Astrocyte (in vitro differentiated cells and primary cell): ENCODE data around the gene DNAJC8. TPM values are rescaled to one million over a fixed set of nuclear protein-coding genes. Genes with fewer than 3 reads are reported as not detected.

ENCODE experiments used
- DNase-seq: peaks from one replicate; pipeline ENCODE4 v3.0.0-alpha.2; 2010; ENCODE audit warnings: low read depth
- FAIRE-seq: peaks from 2 replicates; lab custom pipeline; 2011; peaks lifted over from hg19 to GRCh38; lab: Jason Lieb, UNC
- H2AFZ ChIP-seq: 2 replicates; pipeline ENCODE4 v1.6.0; 2012; ENCODE audit warnings: low read depth, low read length, inconsistent platforms
- H3K27ac ChIP-seq: 2 replicates; pipeline ENCODE4 v1.5.1; 2011; ENCODE audit warnings: low read depth, low read length, inconsistent platforms
- H3K27me3 ChIP-seq: 2 replicates; pipeline ENCODE4 v1.6.0; 2011; ENCODE audit warnings: low read length, inconsistent platforms; ENCODE audit not compliant: insufficient read depth
- H3K36me3 ChIP-seq: 2 replicates; pipeline ENCODE4 v1.5.1; 2011; ENCODE audit warnings: low read length, inconsistent platforms; ENCODE audit not compliant: insufficient read depth
- H3K4me1 ChIP-seq: 2 replicates; pipeline ENCODE4 v1.5.1; 2011; ENCODE audit warnings: low read length, inconsistent platforms; ENCODE audit not compliant: insufficient read depth
- H3K4me2 ChIP-seq: 2 replicates; pipeline ENCODE4 v1.6.0; 2012; ENCODE audit warnings: low read length, inconsistent platforms
- H3K4me3 ChIP-seq: 2 replicates; pipeline ENCODE4 v1.5.1; 2011; ENCODE audit warnings: low read depth, mild to moderate bottlenecking, low read length, inconsistent platforms; ENCODE audit not compliant: insufficient read depth
- H3K79me2 ChIP-seq: 2 replicates; pipeline ENCODE4 v1.6.0; 2012; ENCODE audit warnings: mild to moderate bottlenecking, low read length, inconsistent platforms; ENCODE audit not compliant: insufficient read depth
- H3K9ac ChIP-seq: 2 replicates; pipeline ENCODE4 v1.6.0; 2012; ENCODE audit warnings: mild to moderate bottlenecking, low read length, inconsistent platforms
- H3K9me3 ChIP-seq: 2 replicates; pipeline ENCODE4 v1.5.1; 2012; ENCODE audit warnings: low read depth, mild to moderate bottlenecking, low read length, inconsistent platforms; ENCODE audit not compliant: insufficient read depth
- H4K20me1 ChIP-seq: 2 replicates; pipeline ENCODE4 v1.6.0; 2012; ENCODE audit warnings: low read length, inconsistent platforms; ENCODE audit not compliant: insufficient read depth
- H3K27ac Mint-ChIP-seq: one replicate; pipeline ENCODE4 v1.8.0; 2021; ENCODE audit warnings: mild to moderate bottlenecking, mixed read lengths; ENCODE audit not compliant: unreplicated experiment
- H3K27me3 Mint-ChIP-seq: one replicate; pipeline ENCODE4 v1.8.0; 2021; ENCODE audit warnings: low read depth, mixed read lengths; ENCODE audit not compliant: unreplicated experiment
- H3K36me3 Mint-ChIP-seq: one replicate; pipeline ENCODE4 v1.8.0; 2021; ENCODE audit warnings: low read depth, mixed read lengths; ENCODE audit not compliant: unreplicated experiment
- H3K4me1 Mint-ChIP-seq: one replicate; pipeline ENCODE4 v1.8.0; 2021; ENCODE audit warnings: low read depth, mixed read lengths; ENCODE audit not compliant: unreplicated experiment
- H3K4me3 Mint-ChIP-seq: one replicate; pipeline ENCODE4 v1.8.0; 2021; ENCODE audit warnings: mild to moderate bottlenecking, moderate library complexity, mixed read lengths; ENCODE audit not compliant: unreplicated experiment
- H3K9me3 Mint-ChIP-seq: one replicate; pipeline ENCODE4 v1.8.0; 2021; ENCODE audit warnings: mild to moderate bottlenecking, mixed read lengths; ENCODE audit not compliant: unreplicated experiment
- EZH2 ChIP-seq: IDR thresholded peaks from 2 replicates; pipeline ENCODE4 v1.6.1; 2012; ENCODE audit warnings: mild to moderate bottlenecking, low read length, inconsistent platforms; ENCODE audit not compliant: insufficient read depth
- total RNA-seq: library from RNA; stranded (reverse); gene quantifications from 2 replicates; pipeline ENCODE4 v1.2.1, GENCODE V29; 2021
- TF ChIP-seq, protein P1 (sequence below): IDR thresholded peaks from 2 replicates; pipeline ENCODE4 v1.5.1; 2011; ENCODE audit warnings: low read depth, mild to moderate bottlenecking, inconsistent platforms, low read length, moderate library complexity; ENCODE audit not compliant: insufficient read depth

The DNAJC8 gene
- total RNA-seq, 1 donor from 2014 or later = 91.3 TPM

DNA sequence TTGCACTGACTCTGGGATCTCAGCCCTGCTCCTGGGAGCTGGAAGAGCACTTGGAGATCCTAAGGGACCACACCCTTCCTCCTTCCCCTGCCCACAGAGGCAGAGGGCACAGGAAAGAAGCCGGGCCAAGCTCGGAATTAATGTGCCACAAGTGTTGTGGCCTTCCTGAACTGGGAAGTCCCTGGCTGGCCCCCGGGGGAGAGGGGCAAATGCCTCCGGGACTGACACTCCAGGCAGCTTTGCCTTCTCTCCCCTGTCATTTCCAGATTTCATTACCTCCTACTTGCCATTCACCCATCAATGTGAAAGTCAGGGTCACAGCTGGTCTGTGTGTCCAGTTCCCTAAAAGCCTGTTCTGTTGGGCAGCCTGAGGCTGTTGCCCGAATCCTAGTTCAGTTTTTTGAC lies 48.1 kb upstream of the DNAJC8 start:
- Histone ChIP-seq H3K9me3 (no peaks in the 10 kb centered on the region), H3K79me2 (no peaks in the 10 kb centered on the region), H4K20me1 (peaks cover 22% of the 10 kb centered on the region), H3K4me2 (no peak overlapping the region), H3K27me3 (no peaks in the 10 kb centered on the region), H3K4me1 (no peaks in the 10 kb centered on the region), H2AFZ (no peak overlapping the region), H3K9ac (no peak overlapping the region), H3K27ac (no peak overlapping the region), H3K36me3 (peaks cover 30% of the 10 kb centered on the region), H3K4me3 (no peak overlapping the region)
- no peak for DNase-seq
- TF ChIP-seq, protein P1, sequence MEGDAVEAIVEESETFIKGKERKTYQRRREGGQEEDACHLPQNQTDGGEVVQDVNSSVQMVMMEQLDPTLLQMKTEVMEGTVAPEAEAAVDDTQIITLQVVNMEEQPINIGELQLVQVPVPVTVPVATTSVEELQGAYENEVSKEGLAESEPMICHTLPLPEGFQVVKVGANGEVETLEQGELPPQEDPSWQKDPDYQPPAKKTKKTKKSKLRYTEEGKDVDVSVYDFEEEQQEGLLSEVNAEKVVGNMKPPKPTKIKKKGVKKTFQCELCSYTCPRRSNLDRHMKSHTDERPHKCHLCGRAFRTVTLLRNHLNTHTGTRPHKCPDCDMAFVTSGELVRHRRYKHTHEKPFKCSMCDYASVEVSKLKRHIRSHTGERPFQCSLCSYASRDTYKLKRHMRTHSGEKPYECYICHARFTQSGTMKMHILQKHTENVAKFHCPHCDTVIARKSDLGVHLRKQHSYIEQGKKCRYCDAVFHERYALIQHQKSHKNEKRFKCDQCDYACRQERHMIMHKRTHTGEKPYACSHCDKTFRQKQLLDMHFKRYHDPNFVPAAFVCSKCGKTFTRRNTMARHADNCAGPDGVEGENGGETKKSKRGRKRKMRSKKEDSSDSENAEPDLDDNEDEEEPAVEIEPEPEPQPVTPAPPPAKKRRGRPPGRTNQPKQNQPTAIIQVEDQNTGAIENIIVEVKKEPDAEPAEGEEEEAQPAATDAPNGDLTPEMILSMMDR = no peak
- TF ChIP-seq EZH2 = no peak
- H3K9me3 Mint-ChIP-seq = no peaks in the 10 kb centered on the region
- peak overlapping the region; percentile 80 for H3K27ac Mint-ChIP-seq
- no peaks in the 10 kb centered on the region for H3K27me3 Mint-ChIP-seq
- H3K4me1 Mint-ChIP-seq = peaks cover 4% of the 10 kb centered on the region
- H3K4me3 Mint-ChIP-seq = no peak overlapping the region
- FAIRE-seq = no peak
- peaks cover 38% of the 10 kb centered on the region for H3K36me3 Mint-ChIP-seq

DNA sequence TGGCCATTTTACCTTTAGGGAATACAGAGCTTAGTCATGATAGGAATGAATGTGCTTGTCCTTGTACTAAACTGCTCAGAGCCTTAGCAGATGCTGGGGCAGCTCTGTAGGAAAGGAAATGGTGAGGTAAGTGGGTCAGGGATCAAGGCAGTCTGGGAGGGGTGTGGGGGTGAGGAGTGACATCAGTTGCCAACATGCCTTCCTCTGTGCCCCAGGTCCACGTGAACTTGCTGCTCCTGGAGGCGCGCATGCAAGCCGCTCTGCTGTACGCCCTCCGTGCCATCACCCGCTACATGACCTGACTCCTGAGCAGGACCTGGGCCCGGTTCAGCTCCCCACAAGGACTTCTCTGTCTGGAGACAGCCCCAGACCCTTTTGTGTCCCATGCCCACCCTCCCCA lies 47.7 kb upstream of the DNAJC8 start:
- Histone ChIP-seq H3K4me2 (no peak overlapping the region), H3K27me3 (no peaks in the 10 kb centered on the region), H4K20me1 (peaks cover 22% of the 10 kb centered on the region), H3K4me3 (no peak overlapping the region), H2AFZ (no peak overlapping the region), H3K36me3 (peaks cover 30% of the 10 kb centered on the region), H3K27ac (no peak overlapping the region), H3K9ac (no peak overlapping the region), H3K9me3 (no peaks in the 10 kb centered on the region), H3K79me2 (no peaks in the 10 kb centered on the region), H3K4me1 (no peaks in the 10 kb centered on the region)
- Mint-ChIP-seq H3K36me3 (peaks cover 37% of the 10 kb centered on the region), H3K4me3 (no peak overlapping the region), H3K27me3 (no peaks in the 10 kb centered on the region), H3K27ac (peak overlapping the region; percentile 80), H3K4me1 (peaks cover 4% of the 10 kb centered on the region), H3K9me3 (no peaks in the 10 kb centered on the region)
- TF ChIP-seq, protein P1 = no peak
- no peak for TF ChIP-seq EZH2
- DNase-seq (no peak), FAIRE-seq (no peak)

DNA sequence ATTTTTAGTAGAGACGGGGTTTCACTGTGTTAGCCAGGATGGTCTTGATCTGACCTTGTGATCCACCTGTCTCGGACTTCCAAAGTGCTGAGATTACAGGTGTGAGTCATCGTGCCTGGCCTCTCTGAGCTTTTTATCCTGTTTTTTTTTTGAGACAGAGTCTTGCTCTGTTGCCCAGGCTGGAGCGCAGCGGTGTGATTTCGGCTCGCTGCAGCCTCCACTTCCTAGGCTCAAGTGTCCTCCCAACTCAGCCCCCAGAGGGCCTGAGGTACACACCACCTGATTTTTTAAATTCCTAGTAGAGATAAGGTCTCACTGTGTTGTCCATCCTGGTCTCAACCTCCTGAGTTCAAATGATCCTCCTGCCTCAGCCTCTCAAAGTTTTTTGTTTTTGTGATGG lies 46.9 kb upstream of the DNAJC8 start:
- FAIRE-seq (no peak), DNase-seq (no peak)
- Histone ChIP-seq H3K4me2 (no peak overlapping the region), H3K9ac (no peak overlapping the region), H3K4me3 (no peak overlapping the region), H4K20me1 (peaks cover 26% of the 10 kb centered on the region), H2AFZ (no peak overlapping the region), H3K9me3 (no peaks in the 10 kb centered on the region), H3K36me3 (peaks cover 32% of the 10 kb centered on the region), H3K27ac (no peak overlapping the region), H3K4me1 (no peaks in the 10 kb centered on the region), H3K79me2 (no peaks in the 10 kb centered on the region), H3K27me3 (no peaks in the 10 kb centered on the region)
- Mint-ChIP-seq H3K27ac (peak overlapping the region; percentile 7), H3K27me3 (no peaks in the 10 kb centered on the region), H3K9me3 (no peaks in the 10 kb centered on the region), H3K4me1 (peaks cover 6% of the 10 kb centered on the region), H3K36me3 (peaks cover 41% of the 10 kb centered on the region), H3K4me3 (no peak overlapping the region)
- TF ChIP-seq, protein P1 = no peak
- no peak for TF ChIP-seq EZH2
